Fibroblast of villous mesenchyme (primary cell): ENCODE data around the gene BTBD1. TPM values are rescaled to one million over a fixed set of nuclear protein-coding genes. Genes with fewer than 3 reads are reported as not detected.
"Not testable (repeated sequence)": the region's sequence is repeated elsewhere in the genome, so short reads cannot be mapped to it uniquely, and the experiment has no call there.

Source experiments
- DNase-seq: peaks from one replicate; pipeline ENCODE4 v3.0.0-alpha.2; 2010; ENCODE audit warnings: low read depth
- H3K4me3 ChIP-seq: 2 replicates; pipeline ENCODE4 v1.5.1; 2011; ENCODE audit warnings: low read depth, mild to moderate bottlenecking, low read length
- CTCF ChIP-seq: IDR thresholded peaks from 2 replicates; pipeline ENCODE4 v1.5.1; 2012; ENCODE audit warnings: low read depth, mild to moderate bottlenecking, low read length; ENCODE audit not compliant: insufficient read depth
- total RNA-seq: library from RNA; depleted of rRNA; stranded (reverse); fragments of >200 nt; gene quantifications from 2 replicates; pipeline ENCODE4 v1.2.3, GENCODE V29; 2012

The BTBD1 gene
- total RNA-seq, 1 donor: 101 TPM

GRCh38 chr15:83057696-83058376, 9.2 kb downstream of the BTBD1 start:
- H3K4me3 ChIP-seq: no peak overlapping the region
- DNase-seq: peak; percentile 25
- TF ChIP-seq CTCF: no peak

- no peak for DNase-seq
- no peak for TF ChIP-seq CTCF
- H3K4me3 ChIP-seq: no peak overlapping the region
Measured at GRCh38 chr15:83057002-83057401, 10.1 kb downstream of the BTBD1 start.

GRCh38 chr15:83053151-83053550, 13.9 kb downstream of the BTBD1 start:
- TF ChIP-seq CTCF: no peak
- peak; percentile 67 for DNase-seq
- no peak overlapping the region for H3K4me3 ChIP-seq

GRCh38 chr15:83046558-83047127, 20.4 kb downstream of the BTBD1 start:
- DNase-seq: peak; percentile 43
- H3K4me3 ChIP-seq: no peak overlapping the region
- TF ChIP-seq CTCF: no peak

- no peak overlapping the region for H3K4me3 ChIP-seq
Measured at GRCh38 chr15:83044156-83044555, 22.9 kb downstream of the BTBD1 start.

GRCh38 chr15:83039206-83039605, 27.8 kb downstream of the BTBD1 start:
- TF ChIP-seq CTCF: no peak
- H3K4me3 ChIP-seq: no peak overlapping the region
- no peak for DNase-seq

More at GRCh38 chr15:83044156-83044555, 22.9 kb downstream of the BTBD1 start:
- TF ChIP-seq CTCF: no peak
- DNase-seq: no peak

- no peak for TF ChIP-seq CTCF
- H3K4me3 ChIP-seq: no peak overlapping the region
- no peak for DNase-seq
Measured at GRCh38 chr15:83036253-83036652, 30.8 kb downstream of the BTBD1 start.

- not testable (repeated sequence) for DNase-seq
Measured at GRCh38 chr15:83031234-83031633, 35.8 kb downstream of the BTBD1 start.

More at GRCh38 chr15:83031234-83031633, 35.8 kb downstream of the BTBD1 start:
- H3K4me3 ChIP-seq: not testable (repeated sequence)
